LNCAP (cell line): Measurements from ENCODE around the gene TNC.

Experiments used
- CTCF ChIP-seq: fragments of 450-650 bp; IDR thresholded peaks from 2 replicates; pipeline ENCODE4 v1.5.1; 2017; ENCODE audit warnings: mild to moderate bottlenecking

TNC gene

GRCh38 chr9:115107701-115108100, 10.3 kb downstream of the TNC start:
- no peak for TF ChIP-seq CTCF

- no peak for TF ChIP-seq CTCF
Observed at GRCh38 chr9:115106642-115107041, 11.3 kb downstream of the TNC start.

- no peak for TF ChIP-seq CTCF
Observed at GRCh38 chr9:115106001-115106400, 12.0 kb downstream of the TNC start.

GRCh38 chr9:115104908-115105307, 13.0 kb downstream of the TNC start:
- TF ChIP-seq CTCF, result no peak

GRCh38 chr9:115103746-115104477, 14.0 kb downstream of the TNC start:
- no peak for TF ChIP-seq CTCF

- TF ChIP-seq CTCF, result no peak
Observed at GRCh38 chr9:115099901-115100300, 18.1 kb downstream of the TNC start.

GRCh38 chr9:115098226-115098965, 19.6 kb downstream of the TNC start:
- no peak for TF ChIP-seq CTCF
